Measurements from ENCODE around the gene TRAF7. TPM values are rescaled to one million over a fixed set of nuclear protein-coding genes. Genes with fewer than 3 reads are reported as not detected.
"Not testable (repeated sequence)": the region's sequence is repeated elsewhere in the genome, so short reads cannot be mapped to it uniquely, and the experiment has no call there.

Gene TRAF7
- total RNA-seq (10 to 100 TPM; 15.6 to 47.5 (median 38.9) TPM), polyA plus RNA-seq (10 to 100 TPM; 20.8 to 39.1 (median 27.3) TPM)
- long read RNA-seq, donor 1, transcript TRAF7-201 (21 exons, 3,700 nt), result major isoform, 17 of 47 reads
- long read RNA-seq, donor 1, partial matches to known transcripts, result 21 of 47 reads
- long read RNA-seq, donor 1, other reads (novel, unspliced or antisense), result 9 of 47 reads
- long read RNA-seq, donor 2, transcript TRAF7-201 (21 exons, 3,700 nt), result major isoform, 33 of 104 reads
- long read RNA-seq, donor 2, partial matches to known transcripts, result 48 of 104 reads
- long read RNA-seq, donor 2, other reads (novel, unspliced or antisense), result 23 of 104 reads

GRCh38 chr16:2155091-2155950, at the start of gene TRAF7:
Gene TRAF7 (plus strand): TSS chr16:2155782. CDS start chr16:2163921, 8,139 bp downstream.
- intact Hi-C loops (cut with DNase I), result loop anchor here in 1 of 2 donors (5.0 kb wide), 3 partner anchors 52 to 332 kb away; partner anchors contain the start of genes ECI1 and MLST8
- no peak for TF ChIP-seq CTCF (IDR thresholded peaks at IDR 0.05)

DNA sequence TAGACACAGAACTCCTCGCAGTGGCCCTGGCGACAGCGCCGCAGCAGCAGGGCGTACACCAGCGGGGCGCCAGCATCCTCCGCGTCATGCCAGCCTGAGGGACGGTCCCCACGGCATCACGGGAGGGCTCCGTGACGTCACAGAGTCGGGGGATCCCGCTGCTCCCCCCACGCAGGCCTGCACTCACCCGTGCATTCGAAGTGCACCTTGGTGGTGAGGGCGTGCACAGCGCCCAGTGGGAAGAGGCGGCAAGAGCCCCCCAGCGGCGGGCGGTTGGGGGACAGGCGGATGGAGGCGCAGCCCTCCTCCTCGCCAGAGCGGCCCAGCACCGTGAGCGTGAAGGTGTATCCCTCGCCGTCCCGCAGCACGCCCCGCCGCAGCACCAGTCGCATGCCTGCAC, 49.4 kb upstream of the TRAF7 start:
- ATAC-seq; H3K27ac ChIP-seq; H3K4me3 ChIP-seq; H3K27me3 ChIP-seq (ENCODE audit: insufficient read depth in 3 of 3, low read length in 2 of 3); H3K4me1 ChIP-seq; intact Hi-C loops (cut with DNase I); H3K9me3 ChIP-seq; DNase-seq: not testable (repeated sequence)
- WGBS, 3 donors, result 89 to 94% (median 91%) methylated on average over 30 to 38 of the region's 38 CpGs
- H3K36me3 ChIP-seq (ENCODE audit: insufficient read depth in 1 of 2, low read depth in 1 of 2), result peaks cover 0 to 76% of the 10 kb centered on the region in 2 donors

More at GRCh38 chr16:2155091-2155950, at the start of gene TRAF7:
- Histone ChIP-seq H3K4me1 (peaks cover 67% of the 10 kb centered on the region), H3K9me3 (no peaks in the 10 kb centered on the region), H3K27ac (peak within 1 kb of the TSS; percentile 90), H3K4me3 (peak within 1 kb of the TSS; percentile 80), H3K36me3 (ENCODE audit: insufficient read depth in 1 of 2, low read depth in 1 of 2) (peaks cover 0 to 30% of the 10 kb centered on the region in 2 donors), H3K27me3 (ENCODE audit: insufficient read depth in 3 of 3, low read length in 2 of 3) (no peaks in the 10 kb centered on the region)
- ATAC-seq (peak; percentile 88 to 91 (median 89)), DNase-seq (peak; percentile 99)
- WGBS, 3 donors, result 0 to 1% (median 0%) methylated on average over 52 to 94 of the region's 94 CpGs

- H3K27ac ChIP-seq; ATAC-seq; H3K27me3 ChIP-seq (ENCODE audit: insufficient read depth in 3 of 3, low read length in 2 of 3); H3K4me1 ChIP-seq; DNase-seq; H3K4me3 ChIP-seq; intact Hi-C loops (cut with DNase I); H3K9me3 ChIP-seq: not testable (repeated sequence)
- H3K36me3 ChIP-seq (ENCODE audit: insufficient read depth in 1 of 2, low read depth in 1 of 2), result peaks cover 0 to 74% of the 10 kb centered on the region in 2 donors
- WGBS, 3 donors, result 78 to 86% (median 82%) methylated on average over 13 to 17 of the region's 17 CpGs
These were observed 48.3 kb upstream of the TRAF7 start for GRCh38 chr16:2107121-2107790.

DNA sequence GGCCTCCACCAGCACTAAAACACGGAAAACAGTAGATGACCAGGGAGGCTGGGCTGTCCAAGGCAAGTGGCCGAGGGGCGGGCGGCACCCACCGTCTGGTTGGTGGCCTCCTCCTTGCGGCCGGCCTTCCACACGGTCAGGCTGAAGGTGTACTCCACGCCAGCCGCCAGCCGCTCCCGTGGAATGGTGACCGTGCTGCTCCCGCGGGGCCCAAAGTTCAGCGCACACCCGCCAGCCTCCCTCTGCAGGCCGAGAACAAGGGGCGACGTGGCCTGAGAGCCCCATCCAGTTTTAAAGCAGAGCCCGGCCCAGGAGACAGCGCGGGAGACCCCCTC, 47.8 kb upstream of the TRAF7 start:
- 92 to 95% (median 94%) methylated on average over 18 to 23 of the region's 23 CpGs for WGBS, 3 donors

GRCh38 chr16:2108446-2109270, 46.9 kb upstream of the TRAF7 start:
- peak; percentile 12 to 22 (median 13) for ATAC-seq
- H3K27ac ChIP-seq; H3K9me3 ChIP-seq; H3K4me3 ChIP-seq; intact Hi-C loops (cut with DNase I); H3K27me3 ChIP-seq (ENCODE audit: insufficient read depth in 3 of 3, low read length in 2 of 3); H3K4me1 ChIP-seq; DNase-seq: not testable (repeated sequence)
- peaks cover 0 to 71% of the 10 kb centered on the region in 2 donors for H3K36me3 ChIP-seq (ENCODE audit: insufficient read depth in 1 of 2, low read depth in 1 of 2)
- WGBS, 3 donors, result 95 to 96% (median 96%) methylated on average over 63 to 73 of the region's 73 CpGs

More for the DNA sequence above, 47.8 kb upstream of the TRAF7 start:
- peaks cover 0 to 73% of the 10 kb centered on the region in 2 donors for H3K36me3 ChIP-seq (ENCODE audit: insufficient read depth in 1 of 2, low read depth in 1 of 2)
- H3K4me1 ChIP-seq; H3K27me3 ChIP-seq (ENCODE audit: insufficient read depth in 3 of 3, low read length in 2 of 3); DNase-seq; H3K27ac ChIP-seq; H3K9me3 ChIP-seq; H3K4me3 ChIP-seq; intact Hi-C loops (cut with DNase I): not testable (repeated sequence)
- ATAC-seq, result peak in 1 of 4 donors; percentile 3

DNA sequence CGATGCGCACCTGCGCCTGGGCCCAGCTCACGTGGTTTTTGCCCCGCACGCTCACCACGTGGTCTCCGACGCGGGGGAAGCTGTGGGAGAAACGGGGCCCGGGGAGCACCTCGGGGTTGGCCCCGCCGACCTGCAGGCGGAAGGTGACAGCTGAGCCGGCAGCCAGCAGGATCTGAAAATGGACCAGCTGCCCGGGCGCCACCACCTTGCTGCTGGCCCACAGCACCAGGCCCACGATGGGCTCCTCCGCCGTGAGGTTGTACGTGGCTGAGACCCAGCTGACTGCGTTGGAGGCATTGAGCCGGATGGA, 46.4 kb upstream of the TRAF7 start:
- H3K4me3 ChIP-seq; H3K27me3 ChIP-seq (ENCODE audit: insufficient read depth in 3 of 3, low read length in 2 of 3); DNase-seq; H3K4me1 ChIP-seq; intact Hi-C loops (cut with DNase I); H3K9me3 ChIP-seq; H3K27ac ChIP-seq: not testable (repeated sequence)
- ATAC-seq, result peak in 3 of 4 donors; percentile 2 to 14 (median 6)
- peaks cover 0 to 76% of the 10 kb centered on the region in 2 donors for H3K36me3 ChIP-seq (ENCODE audit: insufficient read depth in 1 of 2, low read depth in 1 of 2)
- WGBS, 3 donors, result 84 to 90% (median 86%) methylated on average over 25 of the region's 25 CpGs

DNA sequence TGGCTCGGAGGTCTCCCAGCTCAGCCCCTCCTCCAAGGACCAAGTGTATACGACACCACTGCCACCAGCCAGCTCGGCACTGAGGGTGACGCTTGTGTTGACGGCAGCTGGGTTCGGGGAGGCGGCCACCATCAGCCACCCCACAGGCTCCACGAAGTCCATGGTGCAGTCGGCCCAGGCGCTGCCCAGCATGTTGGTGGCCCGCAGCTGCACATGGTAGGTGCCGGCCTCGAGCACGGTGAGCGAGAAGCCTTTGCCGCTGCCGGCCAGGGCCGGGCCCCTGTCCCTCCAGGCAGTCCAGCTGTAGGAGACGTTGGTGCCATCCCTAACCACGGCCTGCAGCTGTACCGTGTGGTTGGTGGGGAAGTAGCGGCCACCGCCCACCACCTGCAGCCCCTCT, 45.7 kb upstream of the TRAF7 start:
- H3K4me1 ChIP-seq; H3K4me3 ChIP-seq; H3K27me3 ChIP-seq (ENCODE audit: insufficient read depth in 3 of 3, low read length in 2 of 3); DNase-seq; intact Hi-C loops (cut with DNase I); H3K27ac ChIP-seq; H3K9me3 ChIP-seq: not testable (repeated sequence)
- WGBS, 3 donors, result 84 to 87% (median 85%) methylated on average over 17 to 23 of the region's 23 CpGs
- ATAC-seq, result peak; percentile 18 to 24 (median 21)
- H3K36me3 ChIP-seq (ENCODE audit: insufficient read depth in 1 of 2, low read depth in 1 of 2), result peaks cover 0 to 81% of the 10 kb centered on the region in 2 donors

GRCh38 chr16:2110332-2111008, 45.1 kb upstream of the TRAF7 start:
- DNase-seq (peak; percentile 40 to 72), ATAC-seq (peak; percentile 68 to 82 (median 78))
- WGBS, 3 donors, result 77 to 86% (median 78%) methylated on average over 31 to 43 of the region's 43 CpGs
- intact Hi-C loops (cut with DNase I); H3K27me3 ChIP-seq (ENCODE audit: insufficient read depth in 3 of 3, low read length in 2 of 3); H3K9me3 ChIP-seq; H3K4me3 ChIP-seq; H3K4me1 ChIP-seq: not testable (repeated sequence)
- peaks cover 0 to 78% of the 10 kb centered on the region in 2 donors for H3K36me3 ChIP-seq (ENCODE audit: insufficient read depth in 1 of 2, low read depth in 1 of 2)
- H3K27ac ChIP-seq, result peak overlapping the region; percentile 36

DNA sequence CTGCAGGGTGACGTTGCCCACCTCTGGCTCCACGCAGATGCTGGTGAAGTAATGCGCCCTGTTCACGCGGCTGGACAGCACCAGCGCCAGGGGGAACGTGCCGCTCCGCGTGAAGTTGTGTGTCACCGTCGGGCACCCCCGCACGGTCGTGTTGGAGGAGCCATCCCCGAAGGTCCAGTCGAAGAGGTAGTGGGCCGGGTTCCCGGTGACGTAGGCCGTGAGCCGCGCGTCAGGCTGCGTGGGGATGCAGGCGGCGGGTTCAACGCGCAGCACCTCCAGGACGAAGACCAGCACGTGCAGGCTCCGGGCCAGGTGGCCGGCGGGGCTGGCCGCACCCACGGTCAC, 44.6 kb upstream of the TRAF7 start:
- peak in 3 of 4 donors; percentile 15 to 46 (median 31) for ATAC-seq
- H3K4me3 ChIP-seq; DNase-seq; H3K9me3 ChIP-seq; H3K27me3 ChIP-seq (ENCODE audit: insufficient read depth in 3 of 3, low read length in 2 of 3); intact Hi-C loops (cut with DNase I); H3K4me1 ChIP-seq: not testable (repeated sequence)
- Histone ChIP-seq H3K36me3 (ENCODE audit: insufficient read depth in 1 of 2, low read depth in 1 of 2) (peaks cover 0 to 73% of the 10 kb centered on the region in 2 donors), H3K27ac (peak overlapping the region; percentile 16)
- WGBS, 3 donors, result 93 to 94% (median 93%) methylated on average over 34 to 36 of the region's 36 CpGs
